Astrocyte (in vitro differentiated cells and primary cell): ENCODE data around the gene ADGRB2.

Experiments used
- EZH2 ChIP-seq: IDR thresholded peaks from 2 replicates; pipeline ENCODE4 v1.6.1; 2012; ENCODE audit warnings: mild to moderate bottlenecking, low read length, inconsistent platforms; ENCODE audit not compliant: insufficient read depth
- TF ChIP-seq, protein P1 (sequence below): IDR thresholded peaks from 2 replicates; pipeline ENCODE4 v1.5.1; 2011; ENCODE audit warnings: low read depth, mild to moderate bottlenecking, inconsistent platforms, low read length, moderate library complexity; ENCODE audit not compliant: insufficient read depth

- TF ChIP-seq, protein P1, sequence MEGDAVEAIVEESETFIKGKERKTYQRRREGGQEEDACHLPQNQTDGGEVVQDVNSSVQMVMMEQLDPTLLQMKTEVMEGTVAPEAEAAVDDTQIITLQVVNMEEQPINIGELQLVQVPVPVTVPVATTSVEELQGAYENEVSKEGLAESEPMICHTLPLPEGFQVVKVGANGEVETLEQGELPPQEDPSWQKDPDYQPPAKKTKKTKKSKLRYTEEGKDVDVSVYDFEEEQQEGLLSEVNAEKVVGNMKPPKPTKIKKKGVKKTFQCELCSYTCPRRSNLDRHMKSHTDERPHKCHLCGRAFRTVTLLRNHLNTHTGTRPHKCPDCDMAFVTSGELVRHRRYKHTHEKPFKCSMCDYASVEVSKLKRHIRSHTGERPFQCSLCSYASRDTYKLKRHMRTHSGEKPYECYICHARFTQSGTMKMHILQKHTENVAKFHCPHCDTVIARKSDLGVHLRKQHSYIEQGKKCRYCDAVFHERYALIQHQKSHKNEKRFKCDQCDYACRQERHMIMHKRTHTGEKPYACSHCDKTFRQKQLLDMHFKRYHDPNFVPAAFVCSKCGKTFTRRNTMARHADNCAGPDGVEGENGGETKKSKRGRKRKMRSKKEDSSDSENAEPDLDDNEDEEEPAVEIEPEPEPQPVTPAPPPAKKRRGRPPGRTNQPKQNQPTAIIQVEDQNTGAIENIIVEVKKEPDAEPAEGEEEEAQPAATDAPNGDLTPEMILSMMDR: no peak
- TF ChIP-seq EZH2: no peak
Measured at GRCh38 chr1:31763671-31764311, 349 bp downstream of the ADGRB2 start.
